ENCODE results near the gene SMYD1. TPM values are rescaled to one million over a fixed set of nuclear protein-coding genes. Genes with fewer than 3 reads are reported as not detected.

SMYD1 gene
- total RNA-seq, 1 experiment from 2014 or later, result not detected

- no peaks in the 10 kb centered on the region for H3K36me3 ChIP-seq (ENCODE audit: control insufficient read depth, insufficient read depth, low read length)
- BruUV-seq (replicated peaks), result no TSS peak
- H3K4me1 ChIP-seq (ENCODE audit: control insufficient read depth, insufficient read depth, low read length), result no peaks in the 10 kb centered on the region
- ChIA-PET CTCF (no interaction called here), POLR2A (no interaction called here)
- H3K9me3 ChIP-seq (ENCODE audit: control insufficient read depth, insufficient read depth, low read depth, low read length), result no peaks in the 10 kb centered on the region
- no peaks in the 10 kb centered on the region; the same call in none of the 2 replicates for H3K27me3 ChIP-seq (ENCODE audit: control insufficient read depth, insufficient read depth, low read length)
- no peak for ATAC-seq
- in situ Hi-C loops (cut with HindIII; ENCODE audit: low pct_unique_long_range_greater_than_20kb, low sequenced_read_pairs) (no loop called here), intact Hi-C loops (cut with micrococcal nuclease; ENCODE audit: unreplicated experiment) (no loop called here)
- DNase-seq (ENCODE audit: low read depth, low spot score), result no peak
- no peak within 1 kb of the TSS for H3K4me3 ChIP-seq (ENCODE audit: low read depth in 2 of 2, low read length in 2 of 2)
- no peak within 1 kb of the TSS for H3K27ac ChIP-seq (ENCODE audit: low read length)
- TF ChIP-seq SIN3A (IDR thresholded peaks at IDR 0.05; ENCODE audit: borderline replicate concordance, insufficient read depth, low read depth, low read length), result no peak
- TF ChIP-seq REST (IDR thresholded peaks at IDR 0.05; ENCODE audit: insufficient read depth in 1 of 2, low read depth in 2 of 2, low read length in 1 of 2), result no peak
- TF ChIP-seq CTCF (IDR thresholded peaks at IDR 0.05), result no peak
- TF ChIP-seq TCF7L2 (IDR thresholded peaks at IDR 0.05; ENCODE audit: low read depth, low read length), result no peak
- no peak for TF ChIP-seq POLR2AphosphoS5 (IDR thresholded peaks at IDR 0.05; ENCODE audit: low read depth, low read length)
Observed at GRCh38 chr2:88127888-88128653, 60.4 kb downstream of the SMYD1 start, which contains the start of gene FABP1. Gene FABP1 (minus strand): TSS chr2:88128062. CDS start chr2:88128017, 45 bp downstream.

GRCh38 chr2:88128654-88129312, 61.2 kb downstream of the SMYD1 start:
- ATAC-seq (no peak), DNase-seq (ENCODE audit: low read depth, low spot score) (no peak)
- TF ChIP-seq CTCF (IDR thresholded peaks at IDR 0.05) (no peak), SIN3A (IDR thresholded peaks at IDR 0.05; ENCODE audit: borderline replicate concordance, insufficient read depth, low read depth, low read length) (no peak), REST (IDR thresholded peaks at IDR 0.05; ENCODE audit: insufficient read depth in 1 of 2, low read depth in 2 of 2, low read length in 1 of 2) (no peak), POLR2AphosphoS5 (IDR thresholded peaks at IDR 0.05; ENCODE audit: low read depth, low read length) (no peak), TCF7L2 (IDR thresholded peaks at IDR 0.05; ENCODE audit: low read depth, low read length) (no peak)
- H3K4me1 ChIP-seq (ENCODE audit: control insufficient read depth, insufficient read depth, low read length), result no peaks in the 10 kb centered on the region
- H3K27me3 ChIP-seq (ENCODE audit: control insufficient read depth, insufficient read depth, low read length), result no peaks in the 10 kb centered on the region; the same call in none of the 2 replicates
- POLR2A ChIA-PET, result no interaction called here
- H3K4me3 ChIP-seq (ENCODE audit: low read depth in 2 of 2, low read length in 2 of 2), result no peak overlapping the region
- BruUV-seq (replicated peaks), result no TSS peak
- no peaks in the 10 kb centered on the region for H3K9me3 ChIP-seq (ENCODE audit: control insufficient read depth, insufficient read depth, low read depth, low read length)
- in situ Hi-C loops (cut with HindIII; ENCODE audit: low pct_unique_long_range_greater_than_20kb, low sequenced_read_pairs) (no loop called here), intact Hi-C loops (cut with micrococcal nuclease; ENCODE audit: unreplicated experiment) (no loop called here)
- no peak overlapping the region for H3K27ac ChIP-seq (ENCODE audit: low read length)
- CTCF ChIA-PET, result no interaction called here
- no peaks in the 10 kb centered on the region for H3K36me3 ChIP-seq (ENCODE audit: control insufficient read depth, insufficient read depth, low read length)

Measured in Panc1 (cell line).